ENCODE measurements around the gene SLC25A2.
A peak's percentile ranks its signal among the peaks of the same experiment; 100 is the strongest.

- TF ChIP-seq CTCF (conservative IDR thresholded peaks at IDR 0.05) (peak; percentile 52), EZH2 (IDR thresholded peaks at IDR 0.05; ENCODE audit: low read depth) (no peak)
These were observed 39.5 kb upstream of the SLC25A2 start, which contains the start of gene PCDHGA3 for GRCh38 chr5:141343242-141343952.

Data from PC-9 (cell line).